NCI-H748 (cell line): ENCODE data around the gene CST8.
"Not testable (repeated sequence)": the region's sequence is repeated elsewhere in the genome, so short reads cannot be mapped to it uniquely, and the experiment has no call there.

Experiments
- DNase-seq: peaks from one replicate; lab custom pipeline; 2025; ENCODE audit not compliant: unreplicated experiment; lab: John Stamatoyannopoulos, UW

Gene CST8

DNA sequence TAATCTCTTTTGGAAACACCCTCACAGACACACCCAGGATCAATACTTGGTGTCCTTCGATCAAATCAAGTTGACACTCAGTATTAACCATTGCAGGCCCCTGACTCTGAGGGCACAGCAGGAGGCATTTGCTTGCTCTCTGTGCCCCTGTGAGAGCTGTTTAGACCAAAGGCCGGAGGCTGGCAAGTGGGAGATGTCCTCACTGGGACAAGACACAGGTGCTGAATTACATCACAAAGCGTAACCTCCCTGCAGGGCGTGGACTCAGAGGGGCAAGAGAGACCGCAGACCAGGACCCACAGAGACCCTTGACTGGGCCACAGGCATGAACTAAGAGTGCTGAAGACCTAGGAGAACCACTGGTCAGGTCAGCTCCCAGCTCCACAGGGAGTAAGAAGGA, at the start of gene CST8:
Gene CST8 (plus strand): TSS at position 301 of the 400 bp plus-strand sequence. CDS start 551 bp downstream, outside the sequence.
- no peak for DNase-seq

GRCh38 chr20:23441850-23442313, 49.0 kb upstream of the CST8 start:
- peak; percentile 86 for DNase-seq

DNA sequence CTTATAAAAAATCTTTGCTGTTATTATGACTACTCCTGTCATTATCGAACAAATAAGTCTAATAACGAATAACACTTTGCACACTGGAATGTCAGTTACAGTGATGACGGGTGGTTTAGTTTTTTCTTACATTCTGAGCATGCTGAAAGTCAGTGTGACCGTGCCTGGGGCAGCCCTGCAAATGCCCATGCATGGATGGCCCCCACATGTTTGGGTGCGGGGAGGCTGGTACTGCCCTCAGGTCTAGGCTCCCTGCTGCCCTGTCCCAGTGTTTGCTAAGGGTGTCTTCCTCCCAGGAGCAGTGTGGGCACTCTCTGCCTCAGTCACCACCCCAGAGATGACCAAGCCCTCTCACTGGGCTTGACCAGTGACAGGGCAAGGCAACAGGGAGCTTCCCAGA, 48.5 kb upstream of the CST8 start:
- no peak for DNase-seq

GRCh38 chr20:23444859-23445258, 46.1 kb upstream of the CST8 start:
- DNase-seq, result no peak

DNA sequence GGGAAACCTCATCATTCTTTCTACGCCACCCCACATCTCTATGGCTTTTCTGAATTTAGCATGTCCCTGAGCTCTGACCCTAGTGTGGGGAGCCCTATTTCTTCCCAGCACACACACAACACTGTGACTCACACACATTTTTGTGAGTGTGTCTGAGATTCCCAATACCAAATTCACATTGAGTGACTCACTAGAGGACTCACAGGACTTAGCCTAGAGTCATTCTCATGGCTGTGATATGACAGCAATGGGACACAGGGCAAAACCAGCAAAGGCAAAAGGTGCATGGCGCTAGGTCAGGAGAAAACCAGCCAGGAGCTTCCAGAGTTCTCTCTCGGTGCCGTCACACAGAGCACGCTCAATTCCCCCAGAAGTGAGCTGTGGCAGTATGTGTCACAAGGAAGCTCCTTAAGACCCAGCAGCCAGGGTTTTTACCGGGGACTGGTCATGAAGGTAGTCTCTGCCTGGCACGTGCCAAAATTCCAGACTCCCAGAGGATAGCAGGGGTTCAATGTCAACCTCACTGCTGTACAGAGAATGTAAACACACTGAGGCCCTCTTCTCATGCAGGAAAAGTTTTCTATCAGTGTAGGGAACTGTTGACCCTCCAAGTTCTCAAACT, 45.2 kb upstream of the CST8 start:
- DNase-seq, result no peak

DNA sequence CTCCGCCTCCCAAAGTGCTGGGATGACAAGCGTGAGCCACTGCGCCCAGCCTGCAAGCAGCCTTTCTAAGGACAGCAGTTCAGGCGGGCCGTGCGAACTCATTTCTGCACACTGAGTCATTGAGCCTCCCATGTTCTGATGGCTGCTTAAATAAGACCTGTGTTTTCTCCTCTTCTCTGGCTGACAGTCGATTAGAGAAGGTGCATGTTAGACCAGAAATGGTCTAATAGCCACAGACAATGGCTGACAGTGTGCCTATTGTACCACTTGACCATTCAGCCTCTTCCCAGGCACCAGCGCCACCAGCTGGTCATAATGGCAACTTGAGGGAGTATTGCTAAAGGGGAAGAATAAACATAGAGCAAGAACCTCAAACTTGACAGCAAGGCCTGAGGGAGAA, 44.4 kb upstream of the CST8 start:
- peak; percentile 87 for DNase-seq

DNA sequence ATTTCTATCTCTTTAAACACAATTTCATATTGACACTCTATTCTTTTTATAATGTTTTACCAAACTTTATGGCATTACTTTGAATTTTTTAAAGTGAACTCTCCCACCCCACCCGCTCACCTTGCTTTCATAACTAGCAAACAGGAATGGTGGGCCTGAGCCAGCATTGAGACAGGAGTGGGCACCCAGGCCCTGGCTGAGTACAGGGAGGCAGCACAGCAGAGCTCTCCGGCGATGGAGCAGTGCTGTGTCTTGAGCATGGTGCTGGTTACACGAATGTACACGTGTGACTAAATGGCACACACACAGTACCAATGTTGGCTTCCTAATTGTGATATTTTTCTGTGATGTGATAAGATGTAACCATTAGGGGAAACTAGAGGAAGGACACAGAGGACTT, 42.8 kb upstream of the CST8 start:
- DNase-seq, result no peak

DNA sequence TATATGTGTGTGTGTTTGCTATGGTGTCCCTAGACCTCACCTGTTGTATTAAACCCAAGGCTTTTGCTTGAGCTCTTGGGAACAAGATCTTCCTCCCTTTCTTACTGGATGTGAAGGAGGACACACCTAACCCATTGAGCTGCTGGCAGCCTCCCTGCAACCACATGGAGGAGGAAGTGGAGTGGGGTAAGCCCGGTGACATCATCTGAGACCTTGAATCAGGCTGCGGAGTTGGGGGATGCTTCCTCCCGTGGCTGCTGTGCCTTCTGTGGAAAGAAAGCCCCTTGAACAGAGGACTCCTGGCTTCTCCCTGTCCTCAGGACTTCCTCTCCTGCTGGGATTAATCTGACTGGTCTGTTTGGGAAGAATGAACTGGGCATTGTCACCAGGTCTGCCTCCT, 41.5 kb upstream of the CST8 start:
- no peak for DNase-seq

GRCh38 chr20:23450877-23451276, 40.0 kb upstream of the CST8 start:
- no peak for DNase-seq

- no peak for DNase-seq
Observed at GRCh38 chr20:23451956-23452487, 38.9 kb upstream of the CST8 start.

DNA sequence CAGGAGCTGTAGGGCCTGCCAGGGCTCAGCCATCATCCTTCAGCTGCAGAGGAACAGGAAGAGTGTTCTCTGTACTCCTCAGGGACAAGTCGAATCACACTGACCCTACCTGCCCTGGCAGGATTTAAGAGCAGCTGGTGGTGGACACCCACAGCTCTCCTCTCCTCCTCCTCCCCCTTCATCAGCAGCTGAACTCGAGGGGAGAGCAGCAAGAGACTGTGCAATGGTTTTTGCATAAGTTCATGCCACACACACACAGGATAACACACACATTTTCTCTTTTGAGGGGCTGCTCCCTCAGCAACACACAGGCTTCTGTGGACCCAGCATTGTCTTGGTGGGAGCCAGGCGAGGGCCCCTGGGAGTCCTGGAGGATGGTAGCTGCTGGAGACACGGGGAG, 38.1 kb upstream of the CST8 start, which contains the start of gene CST11:
Gene CST11 (minus strand): TSS at position 101 of the 400 bp plus-strand sequence. CDS start 65 bp downstream, at position 36.
- no peak for DNase-seq

DNA sequence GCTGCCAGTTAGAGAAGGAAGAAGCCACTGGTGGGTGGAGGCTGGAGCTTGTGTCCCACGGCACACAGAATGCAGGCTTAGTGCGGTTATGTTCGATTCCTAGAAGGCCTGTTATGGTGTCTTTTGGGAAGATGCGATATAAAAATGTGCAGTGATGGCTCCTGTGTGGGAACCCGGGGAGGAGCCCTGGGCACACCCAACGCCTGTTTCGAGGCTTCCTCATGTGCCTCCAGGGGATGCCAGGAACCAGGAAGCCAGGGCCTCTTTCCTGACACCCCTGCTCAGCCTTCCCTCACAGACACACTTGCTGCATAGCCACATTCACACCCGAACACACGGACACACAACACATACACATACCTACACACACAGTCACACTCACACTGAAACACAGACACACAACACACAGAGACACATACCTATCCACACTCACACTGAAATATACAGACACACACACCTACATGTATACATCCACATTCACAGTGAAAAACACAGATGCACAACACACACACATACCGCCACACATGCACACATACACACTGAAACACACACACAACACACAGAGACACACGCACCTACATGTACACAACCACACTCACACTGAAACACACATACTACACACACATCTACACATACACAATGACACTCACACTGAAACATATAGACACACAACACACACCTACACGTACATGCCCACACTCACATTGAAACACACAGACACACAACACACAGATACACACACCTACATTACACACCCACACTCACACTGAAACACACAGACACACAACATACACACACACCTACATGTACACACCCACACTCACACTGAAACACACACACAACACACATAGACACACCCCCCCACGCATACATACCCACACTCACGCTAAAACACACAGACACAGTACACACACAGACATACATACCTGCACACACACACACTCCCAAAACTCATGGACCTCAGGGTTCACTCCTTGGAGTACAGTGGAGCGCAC, 37.1 kb upstream of the CST8 start:
- no peak for DNase-seq

DNA sequence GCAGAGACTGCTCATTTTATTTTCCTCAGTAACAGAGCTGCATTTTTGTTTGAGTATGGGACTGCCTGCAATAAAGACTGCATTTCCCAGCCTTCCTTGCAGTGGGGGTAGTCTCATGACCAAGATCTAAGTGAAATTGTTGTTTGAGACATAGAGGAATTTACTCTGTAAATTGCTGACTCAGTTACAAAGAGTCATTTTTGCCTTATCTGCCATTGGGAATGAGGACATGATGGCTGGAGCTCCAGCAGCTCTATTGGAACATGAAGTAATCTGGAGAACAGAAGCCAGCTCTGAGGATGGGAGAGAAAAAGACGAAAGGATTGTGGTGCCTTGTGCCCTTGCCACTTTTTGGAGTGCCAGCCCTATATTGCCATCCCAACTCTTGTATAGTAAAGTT, 36.1 kb upstream of the CST8 start:
- no peak for DNase-seq

DNA sequence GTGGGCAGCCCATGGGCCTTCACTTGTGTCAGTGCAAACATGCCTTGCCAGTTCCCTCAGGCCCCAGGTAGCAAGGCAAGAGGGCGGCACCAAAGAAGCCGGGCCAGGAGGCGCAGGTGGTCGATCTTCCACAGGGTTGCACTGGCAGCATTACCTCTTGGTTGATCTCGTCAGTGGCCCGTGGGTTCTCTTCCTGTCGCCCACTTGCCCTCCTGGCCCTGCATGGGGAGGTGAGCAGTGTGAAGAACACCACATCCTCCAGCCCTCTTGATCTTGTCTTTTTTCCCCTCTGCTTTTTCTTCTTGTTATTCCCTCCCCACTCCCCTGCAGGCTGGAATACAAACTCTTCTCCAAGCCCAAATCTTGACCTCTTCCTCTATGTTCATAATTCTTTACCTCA, 35.3 kb upstream of the CST8 start:
- no peak for DNase-seq

GRCh38 chr20:23456409-23456808, 34.5 kb upstream of the CST8 start:
- peak; percentile 19 for DNase-seq

DNA sequence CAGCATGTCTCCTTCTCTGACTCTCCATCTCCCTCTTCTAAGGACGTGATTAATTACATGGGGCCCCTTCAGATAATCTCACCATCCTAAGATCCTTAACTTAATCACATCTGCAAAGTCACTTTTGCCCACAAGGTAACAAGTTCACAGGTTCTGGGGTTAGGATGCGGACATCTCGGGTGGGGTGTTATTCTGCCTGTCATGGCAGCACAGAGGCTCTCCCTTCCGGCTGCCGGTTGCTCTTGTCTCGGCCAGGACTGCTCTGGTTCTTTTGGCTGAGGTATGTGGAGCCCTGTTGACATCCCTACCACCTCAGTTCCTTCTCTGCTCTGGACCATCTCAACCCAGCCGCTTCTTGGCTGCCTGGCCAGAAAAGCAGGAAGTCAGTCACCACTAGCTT, 34.0 kb upstream of the CST8 start:
- DNase-seq, result no peak

DNA sequence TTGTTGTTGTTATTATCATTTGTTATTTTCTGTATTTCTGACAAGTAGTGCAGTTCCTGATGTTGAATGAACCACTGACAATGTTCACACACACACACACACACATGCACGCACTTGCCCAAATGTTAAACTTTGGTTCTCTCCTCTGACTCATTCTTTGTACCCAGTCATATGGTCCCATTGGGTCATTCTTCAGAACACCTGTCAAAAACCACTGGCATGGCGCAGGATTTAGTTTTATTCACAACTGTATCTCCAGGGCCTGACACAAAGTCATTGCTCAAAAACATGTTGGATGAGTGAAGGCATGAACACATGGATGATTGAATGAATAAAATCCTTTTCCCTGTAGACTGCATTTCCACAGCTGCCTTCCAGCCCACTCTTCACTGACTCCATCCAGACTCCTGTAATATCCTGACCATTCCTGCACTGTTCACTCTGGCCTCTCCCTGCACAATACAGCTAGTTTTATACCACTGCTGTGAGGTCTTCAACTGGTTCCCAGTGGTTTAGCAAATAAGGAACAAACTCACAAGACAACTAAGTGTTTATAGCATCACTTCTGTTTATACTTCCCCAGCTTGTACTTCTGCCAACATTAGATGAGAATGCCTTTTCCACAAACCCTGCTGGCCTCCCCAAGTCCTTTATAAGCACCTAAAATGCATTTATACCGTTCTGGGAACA, 31.3 kb upstream of the CST8 start:
- no peak for DNase-seq

DNA sequence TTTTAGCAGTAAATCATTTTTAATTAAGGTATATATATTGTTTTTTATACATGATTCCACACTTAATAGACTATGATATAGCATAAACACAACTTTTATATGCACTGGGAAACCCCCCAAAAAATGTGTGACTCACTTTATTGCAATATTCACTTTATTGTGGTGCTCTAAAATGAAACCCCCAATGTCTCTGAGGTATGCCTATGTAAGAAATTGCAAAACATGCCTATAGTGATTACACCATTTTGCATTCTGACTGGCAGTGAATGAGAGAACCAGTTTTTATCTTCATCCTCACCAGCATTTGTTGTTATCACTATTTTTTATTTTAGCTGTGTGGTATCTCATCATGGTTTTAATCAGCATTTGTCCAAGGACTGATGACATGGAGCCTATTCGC, 29.7 kb upstream of the CST8 start:
- DNase-seq, result no peak

- not testable (repeated sequence) for DNase-seq
Observed at GRCh38 chr20:23466961-23467360, 24.0 kb upstream of the CST8 start.

- not testable (repeated sequence) for DNase-seq
Observed at GRCh38 chr20:23472306-23472705, 18.6 kb upstream of the CST8 start.

- DNase-seq, result not testable (repeated sequence)
Observed at GRCh38 chr20:23473293-23473692, 17.6 kb upstream of the CST8 start.
